Ovary (tissue), 3 donors: ENCODE measurements around the gene SPATA31C1.

Experiments
- POLR2A ChIP-seq: fragments of 450-650 bp; IDR thresholded peaks from one replicate; pipeline ENCODE4 v1.6.1; 2017; ENCODE audit warnings: antibody characterized with exemption, mild to moderate bottlenecking, moderate library complexity
- TF ChIP-seq, protein P1 (sequence below), 3 donors: fragments of 450-650 bp in 2 of 3; fragments of 200-600 bp in 1 of 3; IDR thresholded peaks; one replicate each; pipeline versions ENCODE4 v1.5.1 to v1.8.0; 2016 to 2022; ENCODE audit warnings: antibody characterized with exemption in 3 of 3, mild to moderate bottlenecking in 1 of 3
- donor health status: DM: no; HTN: no; CAD: no.

DNA sequence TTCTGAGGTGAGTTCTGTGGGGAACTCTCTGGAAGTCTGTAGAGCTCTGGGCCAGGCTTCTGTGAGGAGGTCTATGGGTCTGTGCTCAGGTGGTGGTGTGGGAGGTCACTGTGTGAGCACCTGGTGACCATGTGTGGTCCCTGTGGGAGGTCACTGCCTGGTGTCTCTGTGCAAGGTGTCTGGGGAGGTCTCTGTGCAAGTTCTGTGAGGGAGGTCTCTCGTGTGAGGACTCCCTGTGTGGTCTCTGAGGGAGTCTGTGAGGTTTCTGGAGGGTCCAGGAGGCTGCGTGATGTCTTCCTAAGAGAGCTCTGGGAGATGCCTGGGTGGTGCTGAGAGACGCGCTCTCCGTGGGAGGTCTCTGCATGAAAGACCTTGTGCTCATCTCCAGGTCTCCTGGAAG lies 41.1 kb upstream of the SPATA31C1 start:
- TF ChIP-seq, protein P1, sequence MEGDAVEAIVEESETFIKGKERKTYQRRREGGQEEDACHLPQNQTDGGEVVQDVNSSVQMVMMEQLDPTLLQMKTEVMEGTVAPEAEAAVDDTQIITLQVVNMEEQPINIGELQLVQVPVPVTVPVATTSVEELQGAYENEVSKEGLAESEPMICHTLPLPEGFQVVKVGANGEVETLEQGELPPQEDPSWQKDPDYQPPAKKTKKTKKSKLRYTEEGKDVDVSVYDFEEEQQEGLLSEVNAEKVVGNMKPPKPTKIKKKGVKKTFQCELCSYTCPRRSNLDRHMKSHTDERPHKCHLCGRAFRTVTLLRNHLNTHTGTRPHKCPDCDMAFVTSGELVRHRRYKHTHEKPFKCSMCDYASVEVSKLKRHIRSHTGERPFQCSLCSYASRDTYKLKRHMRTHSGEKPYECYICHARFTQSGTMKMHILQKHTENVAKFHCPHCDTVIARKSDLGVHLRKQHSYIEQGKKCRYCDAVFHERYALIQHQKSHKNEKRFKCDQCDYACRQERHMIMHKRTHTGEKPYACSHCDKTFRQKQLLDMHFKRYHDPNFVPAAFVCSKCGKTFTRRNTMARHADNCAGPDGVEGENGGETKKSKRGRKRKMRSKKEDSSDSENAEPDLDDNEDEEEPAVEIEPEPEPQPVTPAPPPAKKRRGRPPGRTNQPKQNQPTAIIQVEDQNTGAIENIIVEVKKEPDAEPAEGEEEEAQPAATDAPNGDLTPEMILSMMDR (IDR thresholded peaks at IDR 0.05): no peak
- TF ChIP-seq POLR2A: no peak
